Chondrocyte (in vitro differentiated cells): ENCODE data around the gene FHIT. TPM values are rescaled to one million over a fixed set of nuclear protein-coding genes. Genes with fewer than 3 reads are reported as not detected.
"Not testable (repeated sequence)": the region's sequence is repeated elsewhere in the genome, so short reads cannot be mapped to it uniquely, and the experiment has no call there.

Experiments used
- DNase-seq: peaks from one replicate; pipeline ENCODE4 v3.0.0; 2021; ENCODE audit warnings: mixed read lengths, low spot score
- H3K27ac Mint-ChIP-seq: one replicate; pipeline ENCODE4 v1.8.0; 2021; ENCODE audit warnings: mild to moderate bottlenecking, moderate library complexity, mixed read lengths; ENCODE audit not compliant: unreplicated experiment
- H3K27me3 Mint-ChIP-seq: 2 replicates; pipeline ENCODE4 v1.8.0; 2021; ENCODE audit warnings: low read depth, mixed read lengths
- H3K36me3 Mint-ChIP-seq: 2 replicates; pipeline ENCODE4 v1.8.0; 2021; ENCODE audit warnings: low read depth, mixed read lengths
- H3K4me1 Mint-ChIP-seq: 2 replicates; pipeline ENCODE4 v1.8.0; 2021; ENCODE audit warnings: low read depth, mild to moderate bottlenecking, mixed read lengths
- H3K4me3 Mint-ChIP-seq: one replicate; pipeline ENCODE4 v1.8.0; 2021; ENCODE audit warnings: mild to moderate bottlenecking, moderate library complexity, mixed read lengths; ENCODE audit not compliant: unreplicated experiment
- H3K9me3 Mint-ChIP-seq: 2 replicates; pipeline ENCODE4 v1.8.0; 2021; ENCODE audit warnings: low read depth, mixed read lengths
- total RNA-seq: library from RNA; stranded (reverse); gene quantifications from 3 replicates; pipeline ENCODE4 v1.2.1, GENCODE V29; 2021
- TF ChIP-seq, protein P1 (sequence below): fragments of 200-600 bp; sonication (generic); IDR thresholded peaks from 2 replicates; pipeline ENCODE4 v1.5.0; 2021; ENCODE audit warnings: antibody characterized with exemption, mild to moderate bottlenecking, moderate library complexity

FHIT gene
- total RNA-seq, 1 donor from 2014 or later = 3.8 TPM

DNA sequence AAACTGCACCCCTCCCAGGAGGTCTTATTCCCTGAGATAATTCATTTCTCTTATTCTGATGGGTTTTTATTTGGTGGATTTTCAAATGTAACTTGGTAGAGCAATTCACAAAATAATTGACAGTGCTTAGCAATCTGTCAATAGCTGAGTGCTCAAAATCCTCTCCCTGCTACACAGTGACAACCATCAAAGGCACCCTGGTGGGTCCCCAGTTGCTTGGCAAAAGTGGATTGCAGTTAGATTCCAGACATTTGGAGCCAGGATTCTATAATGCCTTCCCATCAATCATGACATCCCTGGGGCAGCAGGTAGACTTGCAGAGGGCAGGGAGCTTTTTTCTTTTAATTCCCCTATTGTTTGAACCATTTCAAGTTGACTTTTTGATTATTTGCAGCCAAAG is 59.0 kb downstream of the FHIT start:
- no peak overlapping the region for H3K27ac Mint-ChIP-seq
- no peak for DNase-seq
- H3K4me1 Mint-ChIP-seq = no peaks in the 10 kb centered on the region
- H3K36me3 Mint-ChIP-seq = peaks cover 2% of the 10 kb centered on the region
- peaks cover 7% of the 10 kb centered on the region for H3K27me3 Mint-ChIP-seq
- no peak overlapping the region for H3K4me3 Mint-ChIP-seq
- H3K9me3 Mint-ChIP-seq = no peaks in the 10 kb centered on the region
- TF ChIP-seq, protein P1, sequence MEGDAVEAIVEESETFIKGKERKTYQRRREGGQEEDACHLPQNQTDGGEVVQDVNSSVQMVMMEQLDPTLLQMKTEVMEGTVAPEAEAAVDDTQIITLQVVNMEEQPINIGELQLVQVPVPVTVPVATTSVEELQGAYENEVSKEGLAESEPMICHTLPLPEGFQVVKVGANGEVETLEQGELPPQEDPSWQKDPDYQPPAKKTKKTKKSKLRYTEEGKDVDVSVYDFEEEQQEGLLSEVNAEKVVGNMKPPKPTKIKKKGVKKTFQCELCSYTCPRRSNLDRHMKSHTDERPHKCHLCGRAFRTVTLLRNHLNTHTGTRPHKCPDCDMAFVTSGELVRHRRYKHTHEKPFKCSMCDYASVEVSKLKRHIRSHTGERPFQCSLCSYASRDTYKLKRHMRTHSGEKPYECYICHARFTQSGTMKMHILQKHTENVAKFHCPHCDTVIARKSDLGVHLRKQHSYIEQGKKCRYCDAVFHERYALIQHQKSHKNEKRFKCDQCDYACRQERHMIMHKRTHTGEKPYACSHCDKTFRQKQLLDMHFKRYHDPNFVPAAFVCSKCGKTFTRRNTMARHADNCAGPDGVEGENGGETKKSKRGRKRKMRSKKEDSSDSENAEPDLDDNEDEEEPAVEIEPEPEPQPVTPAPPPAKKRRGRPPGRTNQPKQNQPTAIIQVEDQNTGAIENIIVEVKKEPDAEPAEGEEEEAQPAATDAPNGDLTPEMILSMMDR = no peak

DNA sequence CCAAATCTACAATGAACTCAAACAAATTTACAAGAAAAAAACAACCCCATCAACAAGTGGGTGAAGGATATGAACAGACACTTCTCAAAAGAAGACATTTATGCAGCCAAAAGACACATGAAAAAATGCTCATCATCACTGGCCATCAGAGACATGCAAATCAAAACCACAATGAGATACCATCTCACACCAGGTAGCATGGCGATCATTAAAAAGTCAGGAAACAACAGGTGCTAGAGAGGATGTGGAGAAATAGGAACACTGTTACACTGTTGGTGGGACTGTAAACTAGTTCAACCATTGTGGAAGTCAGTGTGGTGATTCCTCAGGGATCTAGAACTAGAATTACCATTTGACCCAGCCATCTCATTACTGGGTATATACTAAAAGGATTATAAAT is 61.0 kb downstream of the FHIT start:
- H3K36me3 Mint-ChIP-seq, DNase-seq, H3K27me3 Mint-ChIP-seq, H3K4me1 Mint-ChIP-seq, H3K4me3 Mint-ChIP-seq, H3K27ac Mint-ChIP-seq, H3K9me3 Mint-ChIP-seq: not testable (repeated sequence)

DNA sequence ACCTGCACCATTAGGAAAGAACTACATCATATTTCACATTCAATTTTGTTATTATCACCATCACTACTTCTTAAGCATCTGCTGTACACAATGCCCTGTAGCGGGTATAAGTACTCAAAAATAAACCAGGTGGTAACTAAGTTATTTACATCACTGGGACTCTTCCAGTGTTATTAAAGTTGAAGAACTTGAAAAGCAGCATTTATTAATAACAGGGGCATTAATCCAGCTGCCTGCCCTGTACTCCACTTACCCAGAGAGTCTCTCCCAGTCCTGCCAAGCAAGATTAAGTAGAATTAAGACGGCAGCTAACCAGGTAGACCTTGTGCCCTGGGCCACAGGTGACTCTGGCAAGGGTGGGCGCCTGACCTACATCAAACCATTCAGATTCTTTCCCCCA is 65.2 kb downstream of the FHIT start:
- peaks cover 2% of the 10 kb centered on the region for H3K36me3 Mint-ChIP-seq
- H3K4me3 Mint-ChIP-seq = no peak overlapping the region
- H3K4me1 Mint-ChIP-seq = peaks cover 13% of the 10 kb centered on the region
- TF ChIP-seq, protein P1 = no peak
- peaks cover 11% of the 10 kb centered on the region for H3K27me3 Mint-ChIP-seq
- DNase-seq = no peak
- no peak overlapping the region for H3K27ac Mint-ChIP-seq
- H3K9me3 Mint-ChIP-seq = no peaks in the 10 kb centered on the region

DNA sequence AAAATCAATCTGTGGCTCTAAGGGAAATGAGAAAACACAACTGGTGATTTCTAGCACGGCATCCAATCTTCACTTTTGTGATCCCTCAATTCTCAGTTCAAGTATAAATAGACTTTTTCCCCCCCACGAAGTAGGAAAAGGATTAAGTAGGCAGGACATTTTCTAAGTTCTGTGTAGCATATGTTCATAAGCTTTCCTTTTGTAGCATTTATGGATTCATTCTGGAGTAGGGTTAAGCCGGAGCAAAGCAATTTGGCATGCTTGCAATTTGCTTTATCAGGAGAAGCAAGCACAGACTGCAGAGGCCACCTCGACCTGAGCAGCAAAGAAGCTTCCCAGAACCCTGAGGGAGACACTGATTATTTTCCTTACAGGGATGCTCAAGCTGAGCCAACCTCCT is 66.3 kb downstream of the FHIT start:
- H3K27ac Mint-ChIP-seq = no peak overlapping the region
- H3K36me3 Mint-ChIP-seq = peaks cover 2% of the 10 kb centered on the region
- no peaks in the 10 kb centered on the region for H3K9me3 Mint-ChIP-seq

DNA sequence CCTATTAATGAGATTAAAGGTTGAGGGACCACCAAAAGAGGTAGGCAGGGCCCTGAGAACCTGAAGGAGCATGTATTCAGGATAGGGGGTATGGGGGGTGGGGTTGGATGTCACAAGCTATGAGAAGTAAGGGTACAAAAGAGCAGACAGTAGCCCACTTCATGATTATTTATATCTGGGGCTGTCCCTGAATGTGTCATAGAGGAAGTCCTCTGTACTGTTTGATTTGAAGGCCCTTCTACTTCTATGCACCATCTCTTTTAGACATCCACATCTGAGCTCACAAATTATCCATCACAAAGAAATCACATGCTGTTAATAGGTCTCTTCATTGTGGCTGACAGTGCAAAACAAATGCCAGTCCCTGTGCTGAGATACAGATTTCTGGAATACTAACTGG is 68.6 kb downstream of the FHIT start:
- no peak overlapping the region for H3K4me3 Mint-ChIP-seq
- H3K27ac Mint-ChIP-seq = no peak overlapping the region
- no peaks in the 10 kb centered on the region for H3K9me3 Mint-ChIP-seq
- peaks cover 15% of the 10 kb centered on the region for H3K4me1 Mint-ChIP-seq
- no peaks in the 10 kb centered on the region for H3K36me3 Mint-ChIP-seq
- peaks cover 7% of the 10 kb centered on the region for H3K27me3 Mint-ChIP-seq
- no peak for DNase-seq
- TF ChIP-seq, protein P1 = no peak

More for the DNA sequence above, 66.3 kb downstream of the FHIT start:
- no peak overlapping the region for H3K4me3 Mint-ChIP-seq
- TF ChIP-seq, protein P1 = no peak
- H3K27me3 Mint-ChIP-seq = peaks cover 11% of the 10 kb centered on the region
- H3K4me1 Mint-ChIP-seq = peaks cover 15% of the 10 kb centered on the region
- DNase-seq = no peak

DNA sequence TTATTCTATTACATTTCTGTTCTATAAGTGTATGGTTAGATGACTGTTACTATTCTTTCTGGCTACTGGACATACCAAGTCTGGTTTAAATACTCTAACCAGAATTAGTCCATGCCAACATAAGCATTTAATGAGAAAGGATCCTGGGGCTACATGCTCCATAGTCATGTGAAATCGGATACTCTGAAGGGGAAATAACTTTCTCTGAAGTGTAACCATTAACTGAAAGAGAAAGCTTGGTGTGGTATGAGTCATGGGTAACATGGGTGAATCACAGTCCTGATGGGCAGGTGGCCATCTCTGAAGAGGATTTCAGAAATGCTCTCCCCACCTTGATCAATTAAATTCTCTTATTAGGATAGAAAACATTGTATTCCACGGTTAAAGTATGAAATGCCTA is 69.4 kb downstream of the FHIT start:
- Mint-ChIP-seq H3K4me3 (no peak overlapping the region), H3K36me3 (no peaks in the 10 kb centered on the region), H3K27me3 (peaks cover 5% of the 10 kb centered on the region), H3K27ac (peak overlapping the region; percentile 33), H3K4me1 (peaks cover 15% of the 10 kb centered on the region), H3K9me3 (no peaks in the 10 kb centered on the region)
- DNase-seq = no peak
- TF ChIP-seq, protein P1 = no peak
